ENCODE data around the gene ACTRT1.

DNA sequence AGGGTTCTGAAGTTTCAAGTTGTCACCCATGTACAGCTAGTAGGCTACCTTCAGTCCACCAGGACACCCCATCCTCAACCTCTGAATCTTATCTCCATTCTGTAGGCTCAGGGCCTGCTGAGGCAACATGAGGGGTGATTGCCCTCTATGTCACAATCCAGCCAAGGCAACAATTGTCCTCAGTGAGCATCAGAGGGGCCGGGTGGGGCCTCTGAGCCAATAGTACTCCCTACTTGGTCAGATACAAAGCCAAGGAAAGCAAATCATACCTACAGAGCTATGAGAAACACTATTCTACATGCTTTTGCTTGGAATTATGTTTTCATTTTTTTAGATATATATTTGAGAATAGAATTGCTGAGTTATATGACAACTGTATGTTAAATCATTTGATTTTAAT lies at the start of gene ACTRT1:
- TF ChIP-seq CSDC2 (CRISPR knock-in tag; IDR thresholded peaks at IDR 0.05), result no peak
- TF ChIP-seq, protein P1, sequence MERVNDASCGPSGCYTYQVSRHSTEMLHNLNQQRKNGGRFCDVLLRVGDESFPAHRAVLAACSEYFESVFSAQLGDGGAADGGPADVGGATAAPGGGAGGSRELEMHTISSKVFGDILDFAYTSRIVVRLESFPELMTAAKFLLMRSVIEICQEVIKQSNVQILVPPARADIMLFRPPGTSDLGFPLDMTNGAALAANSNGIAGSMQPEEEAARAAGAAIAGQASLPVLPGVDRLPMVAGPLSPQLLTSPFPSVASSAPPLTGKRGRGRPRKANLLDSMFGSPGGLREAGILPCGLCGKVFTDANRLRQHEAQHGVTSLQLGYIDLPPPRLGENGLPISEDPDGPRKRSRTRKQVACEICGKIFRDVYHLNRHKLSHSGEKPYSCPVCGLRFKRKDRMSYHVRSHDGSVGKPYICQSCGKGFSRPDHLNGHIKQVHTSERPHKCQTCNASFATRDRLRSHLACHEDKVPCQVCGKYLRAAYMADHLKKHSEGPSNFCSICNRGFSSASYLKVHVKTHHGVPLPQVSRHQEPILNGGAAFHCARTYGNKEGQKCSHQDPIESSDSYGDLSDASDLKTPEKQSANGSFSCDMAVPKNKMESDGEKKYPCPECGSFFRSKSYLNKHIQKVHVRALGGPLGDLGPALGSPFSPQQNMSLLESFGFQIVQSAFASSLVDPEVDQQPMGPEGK (CRISPR knock-in tag; IDR thresholded peaks at IDR 0.05; ENCODE audit: borderline replicate concordance), result no peak
- no peak for TF ChIP-seq PPARA (CRISPR knock-in tag; IDR thresholded peaks at IDR 0.05; ENCODE audit: borderline replicate concordance)
- TF ChIP-seq ZFP30 (CRISPR knock-in tag; IDR thresholded peaks at IDR 0.05), result no peak
- TF ChIP-seq ZNF565 (CRISPR knock-in tag; conservative IDR thresholded peaks at IDR 0.05; ENCODE audit: low read depth), result no peak
- no peak for TF ChIP-seq OSR1 (CRISPR knock-in tag; IDR thresholded peaks at IDR 0.05)
- no peak for TF ChIP-seq ESRRG (CRISPR knock-in tag; IDR thresholded peaks at IDR 0.05)
- no peak for TF ChIP-seq RARB (CRISPR knock-in tag; IDR thresholded peaks at IDR 0.05)
- TF ChIP-seq SNAI2 (CRISPR knock-in tag; IDR thresholded peaks at IDR 0.05), result no peak
- no peak for TF ChIP-seq ARNTL (CRISPR knock-in tag; IDR thresholded peaks at IDR 0.05; ENCODE audit: borderline replicate concordance, low read depth)
- no peak for TF ChIP-seq TCF4 (CRISPR knock-in tag; IDR thresholded peaks at IDR 0.05; ENCODE audit: borderline replicate concordance)
- TF ChIP-seq GLIS3 (CRISPR knock-in tag; IDR thresholded peaks at IDR 0.05), result no peak
- TF ChIP-seq ZNF70 (CRISPR knock-in tag; IDR thresholded peaks at IDR 0.05), result no peak
- no peak for TF ChIP-seq BACH2 (CRISPR knock-in tag; IDR thresholded peaks at IDR 0.05; ENCODE audit: borderline replicate concordance)

Measured in SK-N-SH treated with all-trans-retinoic acid at 6 μM for 48 hours (cell line).